Skin epidermis (tissue), 12 donors: Measurements from ENCODE around the gene EGF.

Source experiments
- H3K27ac ChIP-seq, 21 experiments: fragments of 200-600 bp; sonication (generic) in 11 of 21; one replicate each; pipeline ENCODE4 v1.5.0; 2020; ENCODE audit warnings: mild to moderate bottlenecking in 3 of 21, inconsistent platforms in 2 of 21, moderate library complexity in 2 of 21
- H3K4me3 ChIP-seq, 7 experiments: fragments of 200-600 bp; sonication (generic) in 2 of 7; one replicate each; pipeline ENCODE4 v1.5.0; 2020; ENCODE audit warnings: inconsistent platforms in 2 of 7, mild to moderate bottlenecking in 2 of 7, moderate library complexity in 1 of 7

Gene EGF

GRCh38 chr4:109952612-109953011 is 39.9 kb downstream of the EGF start:
- H3K4me3 ChIP-seq, result no peak overlapping the region
- H3K27ac ChIP-seq, result no peak overlapping the region

GRCh38 chr4:109953556-109953955 is 40.9 kb downstream of the EGF start:
- Histone ChIP-seq H3K4me3 (no peak overlapping the region), H3K27ac (no peak overlapping the region)

GRCh38 chr4:109955146-109955545 is 42.5 kb downstream of the EGF start:
- H3K4me3 ChIP-seq, result no peak overlapping the region
- H3K27ac ChIP-seq, result no peak overlapping the region

GRCh38 chr4:109957227-109957626 is 44.5 kb downstream of the EGF start:
- no peak overlapping the region for H3K27ac ChIP-seq
- no peak overlapping the region for H3K4me3 ChIP-seq

- no peak overlapping the region for H3K4me3 ChIP-seq
These were observed 46.5 kb downstream of the EGF start for GRCh38 chr4:109959195-109959594.

GRCh38 chr4:109962401-109962800 is 49.7 kb downstream of the EGF start:
- Histone ChIP-seq H3K27ac (no peak overlapping the region), H3K4me3 (no peak overlapping the region)

More at GRCh38 chr4:109959195-109959594, 46.5 kb downstream of the EGF start:
- no peak overlapping the region for H3K27ac ChIP-seq

GRCh38 chr4:109966891-109967481 is 54.3 kb downstream of the EGF start:
- Histone ChIP-seq H3K27ac (peak overlapping the region in 3 of 21 experiments; percentile 26 to 38 (median 32)), H3K4me3 (no peak overlapping the region)

GRCh38 chr4:109967798-109968520 is 55.3 kb downstream of the EGF start:
- Histone ChIP-seq H3K27ac (peak overlapping the region in 9 of 21 experiments; percentile 1 to 56 (median 32)), H3K4me3 (no peak overlapping the region)

GRCh38 chr4:109969087-109969486 is 56.4 kb downstream of the EGF start:
- Histone ChIP-seq H3K4me3 (no peak overlapping the region), H3K27ac (peak overlapping the region in 2 of 21 experiments; percentile 8 to 56)

GRCh38 chr4:109969919-109970318 is 57.2 kb downstream of the EGF start:
- Histone ChIP-seq H3K4me3 (no peak overlapping the region), H3K27ac (no peak overlapping the region)

GRCh38 chr4:109972786-109973528 is 60.3 kb downstream of the EGF start:
- Histone ChIP-seq H3K4me3 (no peak overlapping the region), H3K27ac (no peak overlapping the region)

- Histone ChIP-seq H3K4me3 (no peak overlapping the region), H3K27ac (no peak overlapping the region)
These were observed 60.8 kb downstream of the EGF start for GRCh38 chr4:109973529-109973905.

- H3K4me3 ChIP-seq, result no peak overlapping the region
These were observed 63.5 kb downstream of the EGF start for GRCh38 chr4:109976189-109976588.

GRCh38 chr4:109977854-109978501 is 65.3 kb downstream of the EGF start:
- Histone ChIP-seq H3K4me3 (no peak overlapping the region), H3K27ac (no peak overlapping the region)

More at GRCh38 chr4:109976189-109976588, 63.5 kb downstream of the EGF start:
- no peak overlapping the region for H3K27ac ChIP-seq

GRCh38 chr4:109978704-109979454 is 66.2 kb downstream of the EGF start:
- Histone ChIP-seq H3K27ac (no peak overlapping the region), H3K4me3 (no peak overlapping the region)

GRCh38 chr4:109979920-109980717 is 67.4 kb downstream of the EGF start:
- Histone ChIP-seq H3K27ac (no peak overlapping the region), H3K4me3 (no peak overlapping the region)

- Histone ChIP-seq H3K4me3 (no peak overlapping the region), H3K27ac (no peak overlapping the region)
These were observed 69.3 kb downstream of the EGF start for GRCh38 chr4:109981936-109982335.

- Histone ChIP-seq H3K4me3 (no peak overlapping the region), H3K27ac (no peak overlapping the region)
These were observed 69.8 kb downstream of the EGF start for GRCh38 chr4:109982521-109982920.
